NK-92 (cell line): Measurements from ENCODE around the gene CELA3B.
"Not testable (repeated sequence)": the region's sequence is repeated elsewhere in the genome, so short reads cannot be mapped to it uniquely, and the experiment has no call there.

Experiments used
- DNase-seq: peaks from one replicate; lab custom pipeline; 2025; ENCODE audit not compliant: unreplicated experiment; lab: John Stamatoyannopoulos, UW

The CELA3B gene

DNA sequence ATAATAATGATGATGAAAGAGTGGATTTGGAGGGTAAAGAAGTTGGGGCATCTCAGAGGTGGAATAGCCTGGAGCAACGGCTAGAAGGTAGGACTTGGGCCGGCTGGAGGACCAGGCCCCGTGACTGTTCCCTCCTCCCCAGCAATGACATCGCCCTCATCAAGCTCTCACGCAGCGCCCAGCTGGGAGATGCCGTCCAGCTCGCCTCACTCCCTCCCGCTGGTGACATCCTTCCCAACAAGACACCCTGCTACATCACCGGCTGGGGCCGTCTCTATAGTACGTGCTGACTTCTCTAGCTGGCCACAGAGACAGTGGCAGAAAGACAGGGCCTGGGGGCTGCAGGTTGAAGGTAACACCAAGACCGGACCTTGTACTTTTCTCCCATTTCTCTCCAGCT is 29.9 kb downstream of the CELA3B start:
- DNase-seq = not testable (repeated sequence)

DNA sequence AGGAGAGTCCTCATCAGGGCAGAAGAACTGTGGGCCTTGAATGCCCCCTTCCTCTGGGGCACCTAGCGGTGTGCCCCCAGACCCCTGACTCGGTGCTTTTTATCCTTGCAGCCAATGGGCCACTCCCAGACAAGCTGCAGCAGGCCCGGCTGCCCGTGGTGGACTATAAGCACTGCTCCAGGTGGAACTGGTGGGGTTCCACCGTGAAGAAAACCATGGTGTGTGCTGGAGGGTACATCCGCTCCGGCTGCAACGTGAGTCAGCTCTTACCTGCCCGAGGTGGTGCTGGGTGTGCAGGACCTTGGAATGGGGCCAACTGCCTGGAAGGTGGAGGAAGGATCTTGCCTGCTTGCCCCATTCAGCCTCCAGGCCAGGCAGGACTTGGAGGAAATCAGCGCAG is 30.4 kb downstream of the CELA3B start:
- DNase-seq = not testable (repeated sequence)

DNA sequence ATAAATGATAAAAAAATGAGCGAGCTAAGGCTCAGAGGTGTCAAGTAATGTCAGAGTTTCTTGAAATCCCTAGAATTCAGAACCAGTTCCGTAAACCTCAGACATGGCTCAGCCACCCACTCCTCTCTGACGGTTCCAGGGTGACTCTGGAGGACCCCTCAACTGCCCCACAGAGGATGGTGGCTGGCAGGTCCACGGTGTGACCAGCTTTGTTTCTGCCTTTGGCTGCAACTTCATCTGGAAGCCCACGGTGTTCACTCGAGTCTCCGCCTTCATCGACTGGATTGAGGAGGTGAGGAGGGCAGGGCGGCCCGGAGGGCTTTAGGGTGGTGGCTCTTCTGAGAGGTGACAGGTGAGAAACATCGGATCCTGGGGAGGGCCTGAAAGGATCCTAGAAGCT is 32.7 kb downstream of the CELA3B start:
- DNase-seq = not testable (repeated sequence)

DNA sequence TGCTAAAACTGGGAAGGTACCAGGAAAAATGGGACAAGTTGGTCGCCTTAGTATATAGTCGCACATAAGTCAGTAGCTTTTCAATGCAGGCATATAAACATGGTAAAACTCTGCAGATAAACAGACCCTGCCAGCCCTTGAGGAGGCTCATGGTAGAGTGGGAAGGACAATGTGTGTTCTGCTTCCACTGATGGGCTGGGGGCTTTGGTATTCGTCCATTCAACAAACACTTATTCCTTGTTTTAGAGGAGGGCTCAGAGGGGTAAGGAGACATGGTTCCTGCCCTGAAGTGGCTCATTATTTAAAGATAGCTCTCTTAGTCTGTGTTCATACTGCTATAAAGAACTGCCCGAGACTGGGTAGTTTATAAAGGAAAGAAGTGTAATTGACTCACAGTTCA is 35.9 kb downstream of the CELA3B start:
- not testable (repeated sequence) for DNase-seq

DNA sequence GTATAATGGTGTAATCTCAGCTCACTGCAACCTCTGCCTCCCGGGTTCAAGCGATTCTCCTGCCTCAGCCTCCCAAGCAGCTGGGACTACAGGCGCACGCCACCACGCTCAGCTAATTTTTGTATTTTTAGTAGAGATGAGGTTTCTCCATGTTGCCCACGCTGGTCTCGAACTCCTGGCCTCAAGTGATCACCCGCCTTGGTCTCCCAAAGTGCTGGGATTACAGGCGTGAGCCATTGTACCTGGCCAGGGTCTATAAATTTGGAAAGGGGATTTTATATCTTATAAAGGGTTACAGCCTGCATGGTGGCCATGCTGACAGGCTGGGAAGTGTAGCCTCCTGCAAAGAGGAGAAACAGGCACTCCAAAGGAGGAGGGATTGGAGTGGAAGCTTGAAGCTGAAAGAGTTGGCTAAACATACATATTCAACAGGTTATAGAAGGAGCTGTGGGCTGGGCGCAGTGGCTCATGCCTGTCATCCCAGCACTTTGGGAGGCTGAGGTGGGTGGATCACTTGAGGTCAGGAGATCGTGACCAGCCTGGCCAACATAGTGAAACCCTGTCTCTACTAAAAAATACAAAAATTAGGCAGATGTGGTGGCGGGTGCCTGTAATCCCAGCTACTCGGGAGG is 37.9 kb downstream of the CELA3B start:
- not testable (repeated sequence) for DNase-seq

DNA sequence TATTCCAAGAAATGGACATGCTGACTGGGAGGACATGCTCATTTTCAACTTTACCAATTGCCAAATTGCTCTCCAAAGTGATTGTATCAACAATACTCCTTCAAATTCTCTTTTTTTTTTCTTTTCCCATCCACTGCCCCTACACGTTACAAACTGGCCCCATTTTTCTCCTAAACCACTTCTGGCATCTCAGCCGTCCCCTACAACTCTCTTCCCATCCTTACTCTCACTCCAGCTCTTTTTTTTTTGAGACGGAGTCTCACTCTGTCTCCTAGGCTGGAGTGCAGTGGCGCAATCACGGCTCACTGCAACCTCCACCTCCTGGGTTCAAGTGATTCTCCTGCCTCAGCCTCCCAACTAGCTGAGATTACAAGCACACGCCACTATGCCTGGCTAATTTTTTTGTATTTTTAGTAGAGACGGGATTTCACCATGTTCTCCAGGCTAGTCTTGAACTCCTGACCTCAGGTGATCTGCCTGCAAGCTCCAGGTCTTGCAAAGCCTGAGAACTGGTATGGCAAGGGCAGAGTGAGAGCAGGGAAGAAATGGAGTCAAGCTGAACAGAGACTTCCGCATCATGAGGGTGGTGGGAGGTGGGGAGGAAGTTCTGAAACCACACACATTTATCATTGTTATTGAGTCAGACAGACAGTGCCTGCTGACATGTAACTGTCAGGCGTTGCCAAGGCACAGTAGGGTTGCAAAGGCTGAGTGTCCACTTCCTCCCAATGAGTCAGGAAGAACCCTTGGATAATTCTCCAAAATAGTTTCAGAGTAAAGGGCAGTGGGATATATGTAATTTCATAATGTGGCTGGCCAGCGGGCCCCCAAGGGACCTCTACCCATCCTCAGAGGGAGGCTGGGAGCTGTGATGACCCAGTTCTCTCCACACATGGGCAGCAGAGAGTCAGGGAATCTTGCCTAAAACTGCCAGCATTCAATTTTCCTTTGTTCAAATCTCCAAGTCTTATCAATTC is 42.0 kb downstream of the CELA3B start:
- DNase-seq = no peak

DNA sequence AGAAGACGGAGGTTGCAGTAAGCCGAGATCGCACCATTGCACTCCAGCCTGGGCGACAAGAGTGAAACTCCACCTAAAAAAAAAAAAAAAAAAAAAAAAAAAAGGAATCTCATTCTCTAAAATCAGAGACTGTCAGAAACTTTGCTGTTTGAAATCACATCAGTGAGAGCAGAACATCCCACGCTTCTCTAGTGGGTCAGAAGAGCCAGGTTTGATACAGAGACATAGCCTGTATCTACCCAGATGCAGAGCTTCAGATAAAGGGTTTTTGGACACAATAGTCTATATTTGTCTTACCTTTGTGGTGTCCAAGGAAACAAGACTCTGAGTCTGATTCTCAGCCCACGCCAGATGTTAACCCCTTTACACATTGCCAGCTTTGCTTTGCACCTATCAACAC is 44.2 kb downstream of the CELA3B start:
- no peak for DNase-seq

DNA sequence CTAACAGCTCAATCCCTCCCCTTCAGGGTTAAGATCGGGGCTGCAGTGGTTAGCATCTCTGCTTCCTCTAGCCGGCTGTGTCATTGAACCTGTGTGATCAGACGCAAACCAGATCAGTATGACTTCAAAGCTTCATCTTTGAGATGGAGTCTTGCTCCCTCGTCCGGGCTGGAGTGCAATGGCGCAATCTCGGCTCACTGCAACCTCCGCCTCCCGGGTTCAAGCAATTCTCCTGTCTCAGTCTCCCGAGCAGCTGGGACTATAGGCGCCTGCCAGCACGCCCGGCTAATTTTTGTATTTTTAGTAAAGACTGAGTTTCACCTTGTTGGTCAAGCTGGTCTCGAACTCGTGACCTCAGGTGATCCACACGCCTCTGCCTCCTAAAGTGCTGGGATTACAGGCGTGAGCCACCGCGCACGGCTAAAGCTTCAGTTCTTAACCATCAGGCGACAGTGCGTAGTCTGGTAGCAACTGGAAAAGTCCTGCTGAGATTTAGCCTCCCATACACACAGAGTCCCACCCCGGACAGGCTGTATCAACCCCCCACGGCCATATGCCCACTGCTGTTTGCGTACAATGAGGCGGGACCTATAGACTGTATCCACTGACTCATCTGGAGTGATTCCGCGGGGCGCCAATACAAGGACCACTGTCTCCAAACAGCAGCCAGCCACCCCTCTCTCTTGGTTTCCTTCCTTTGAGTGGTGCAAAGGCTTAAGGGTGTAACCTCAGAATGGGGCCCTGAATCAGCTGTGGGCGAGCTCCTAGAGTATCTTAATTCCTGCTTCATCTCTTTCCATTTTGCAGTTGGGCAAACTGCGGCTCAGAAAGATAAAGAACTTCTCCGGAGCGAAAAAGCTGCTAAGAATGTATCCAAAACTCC is 47.9 kb downstream of the CELA3B start:
- peak; percentile 17 for DNase-seq

DNA sequence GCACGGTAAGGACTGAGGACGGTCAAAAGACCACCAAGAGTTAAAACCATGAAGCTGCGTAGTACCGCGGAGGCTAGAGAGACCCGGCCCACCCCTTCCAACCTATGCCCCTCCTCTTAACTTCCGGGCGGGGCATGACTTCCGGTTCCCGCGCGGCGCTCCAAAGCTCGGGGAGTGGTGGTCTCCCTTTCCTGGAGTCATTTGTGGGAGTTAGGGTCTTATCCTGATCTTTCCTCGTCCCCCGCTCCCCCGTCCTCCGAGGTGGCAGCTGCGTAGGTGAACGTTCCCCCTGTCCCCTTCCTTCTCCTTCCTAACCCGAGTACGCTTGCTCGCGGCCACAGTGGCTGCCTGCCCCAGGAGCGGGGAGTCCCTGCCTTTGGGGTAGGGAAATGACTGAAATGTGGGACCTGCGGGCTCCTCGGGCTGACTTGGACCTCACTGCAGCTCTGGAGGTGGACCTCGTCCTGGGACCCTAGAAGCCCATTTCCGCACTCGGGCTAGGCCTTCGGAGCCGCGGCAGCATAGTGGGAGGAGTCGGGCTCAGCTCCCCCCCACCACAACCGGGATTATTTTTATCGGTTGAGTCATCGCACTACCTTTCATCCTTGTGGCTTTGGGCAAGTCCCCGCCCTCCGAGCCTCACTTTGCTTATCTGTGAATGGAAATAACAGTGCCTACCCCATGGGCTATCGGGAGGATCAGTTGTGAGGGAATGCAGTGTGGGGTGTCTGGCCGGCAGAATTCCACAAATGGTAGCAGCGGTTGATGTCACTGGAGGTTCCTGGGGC is 48.7 kb downstream of the CELA3B start:
- peak; percentile 63 for DNase-seq

DNA sequence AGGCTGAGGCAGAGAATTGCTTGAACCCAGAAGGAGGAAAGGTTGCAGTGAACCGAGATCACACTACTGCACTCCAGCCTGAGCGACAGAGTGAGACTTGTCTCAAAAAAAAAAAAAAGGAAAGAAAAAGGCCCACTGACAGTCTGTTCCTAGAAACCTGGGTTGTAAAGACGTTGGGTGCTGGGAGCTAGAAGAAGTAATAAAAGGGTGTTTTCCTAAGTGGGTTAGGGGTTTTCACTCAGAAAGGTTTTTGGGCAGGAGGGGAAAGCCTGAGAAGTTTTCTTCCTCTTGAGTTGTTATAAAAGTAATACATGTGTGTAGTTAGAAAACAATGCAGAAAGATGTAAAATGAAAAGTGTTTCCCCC is 50.1 kb downstream of the CELA3B start:
- DNase-seq = no peak

DNA sequence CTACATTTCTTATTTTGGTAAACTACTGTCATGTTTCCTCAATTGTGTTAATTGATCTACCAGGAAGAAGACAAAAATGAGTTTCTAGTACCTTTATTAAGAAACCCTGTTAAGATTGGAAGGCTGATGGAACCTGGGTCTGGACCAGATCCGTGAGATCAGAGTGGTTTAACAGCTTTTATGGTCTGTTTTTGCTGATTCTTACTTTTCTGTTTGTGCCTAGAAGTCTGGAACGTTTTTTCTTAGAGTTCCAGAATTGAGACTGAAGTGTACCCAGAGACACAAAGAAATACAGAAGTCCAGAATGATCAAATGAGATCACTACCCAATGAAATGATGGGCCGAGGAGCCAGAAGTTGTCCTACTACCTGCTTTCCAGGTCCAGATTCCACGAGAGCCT is 53.2 kb downstream of the CELA3B start:
- no peak for DNase-seq

DNA sequence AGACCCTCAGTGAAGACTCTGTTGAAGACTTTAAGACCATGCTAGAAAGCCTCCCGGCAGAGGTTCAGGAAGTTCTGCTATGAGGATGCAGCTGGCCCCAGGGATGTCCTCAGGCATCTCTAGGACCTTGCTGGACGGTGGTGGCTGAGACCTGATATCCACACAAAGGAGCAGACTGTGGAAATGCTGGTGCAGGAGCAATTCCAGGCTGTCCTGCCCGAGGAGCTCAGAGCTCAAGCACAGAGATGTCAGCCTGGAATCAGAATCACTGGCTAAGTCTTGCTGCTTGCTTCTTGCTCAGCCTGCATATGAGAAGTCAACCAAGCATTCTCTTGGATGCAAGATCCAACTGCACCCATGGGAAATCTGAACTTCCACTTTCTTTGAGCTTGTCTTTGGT is 53.7 kb downstream of the CELA3B start:
- no peak for DNase-seq

DNA sequence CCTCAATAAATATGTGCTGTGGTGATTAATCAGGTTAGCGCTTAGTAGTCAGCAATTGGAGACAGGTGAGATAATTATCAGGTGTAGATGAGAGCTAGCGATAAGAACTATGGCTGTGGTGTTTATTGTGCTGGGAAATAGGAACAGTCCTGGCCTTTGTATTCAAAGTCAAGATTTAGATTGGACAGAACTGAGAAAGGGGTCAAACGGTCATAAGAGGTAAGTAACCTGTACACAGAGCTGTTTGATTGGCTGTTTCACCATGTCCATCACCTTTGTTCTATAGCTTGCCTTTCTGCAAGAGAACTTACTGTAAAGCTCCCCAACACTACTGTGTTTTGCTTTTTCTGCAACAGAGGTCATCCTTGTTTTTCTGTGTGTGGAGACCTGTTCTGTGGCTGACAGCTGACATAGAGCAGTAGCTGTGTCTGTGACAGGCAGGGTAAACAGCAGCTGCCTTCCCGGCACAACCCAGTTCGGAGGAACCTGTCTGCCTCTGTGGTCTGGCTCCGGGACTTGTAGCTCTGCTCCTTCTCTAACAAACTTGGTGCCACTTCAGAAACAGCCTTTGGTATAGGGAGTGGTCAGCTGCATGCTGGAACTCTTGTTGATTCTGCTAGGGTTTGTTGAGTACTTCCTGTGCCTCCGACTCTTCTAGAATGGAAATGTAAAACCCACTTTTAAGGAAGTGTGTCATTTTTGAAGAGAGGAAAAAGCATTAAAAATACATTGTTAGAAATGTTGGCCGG is 54.6 kb downstream of the CELA3B start:
- DNase-seq = no peak

DNA sequence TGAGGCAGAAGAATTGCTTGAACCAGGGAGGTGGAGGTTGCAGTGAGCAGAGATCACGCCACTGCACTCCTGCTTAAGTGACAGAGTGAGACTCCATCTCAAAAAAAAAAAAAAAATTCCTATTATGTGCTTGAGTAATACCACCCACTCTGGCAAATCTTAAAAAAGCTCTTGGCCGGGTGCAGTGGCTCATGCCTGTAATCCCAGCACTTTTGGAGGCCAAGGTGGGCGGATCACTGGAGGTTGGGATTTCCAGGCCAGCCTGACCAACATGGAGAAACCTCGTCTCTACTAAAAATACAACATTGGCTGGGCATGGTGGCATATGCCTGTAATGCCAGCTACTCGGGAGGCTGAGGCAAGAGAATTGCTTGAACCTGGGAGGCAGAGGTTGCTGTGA is 58.0 kb downstream of the CELA3B start:
- not testable (repeated sequence) for DNase-seq

DNA sequence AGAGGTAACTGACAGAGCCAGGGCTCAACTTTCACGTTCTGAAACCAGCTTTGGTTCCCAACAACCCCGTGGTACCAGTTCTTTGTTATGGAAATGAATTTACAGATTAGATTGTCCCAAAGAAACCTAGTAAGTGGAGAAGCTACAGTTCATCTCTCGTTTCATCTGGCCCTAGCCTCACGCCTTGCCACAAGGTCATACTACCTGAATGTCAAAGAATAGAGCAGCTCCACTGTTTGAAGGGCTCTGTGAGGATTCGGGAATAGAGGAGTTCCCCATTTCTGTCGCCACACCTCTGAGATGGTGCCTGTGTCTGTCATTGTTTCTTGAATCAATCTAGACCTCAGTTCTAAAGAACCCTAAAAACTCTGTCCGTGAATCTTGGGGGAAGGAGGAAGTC is 60.7 kb downstream of the CELA3B start:
- no peak for DNase-seq

DNA sequence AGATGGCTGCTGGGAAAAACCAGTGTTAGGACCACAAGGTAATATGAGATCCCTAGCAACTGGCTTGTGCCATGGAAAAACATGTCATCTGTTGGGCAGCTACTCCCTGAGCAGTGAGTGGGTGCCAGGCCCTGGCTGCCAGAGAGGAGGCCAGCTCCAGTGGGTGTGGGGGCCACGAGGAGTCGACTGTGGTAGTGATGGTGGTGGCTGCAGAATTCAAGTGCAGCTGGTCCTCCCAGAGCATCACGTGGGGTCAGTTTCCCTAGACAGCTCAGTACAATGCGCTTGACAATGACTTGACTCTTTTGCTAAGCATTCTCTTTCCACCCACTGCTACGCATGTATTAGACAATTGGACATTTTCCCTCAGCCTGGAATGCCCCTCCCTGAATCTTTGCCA is 61.2 kb downstream of the CELA3B start:
- DNase-seq = no peak
